ELR (cell line): Measurements from ENCODE around the gene ORAI2.
"Not testable (repeated sequence)": the region's sequence is repeated elsewhere in the genome, so short reads cannot be mapped to it uniquely, and the experiment has no call there.

ENCODE experiments used
- DNase-seq: peaks from one replicate; pipeline ENCODE4 v3.0.0-alpha.2; 2015; ENCODE audit warnings: low read depth

The ORAI2 gene

GRCh38 chr7:102447311-102447710 is 13.9 kb downstream of the ORAI2 start:
- no peak for DNase-seq

- DNase-seq: no peak
Measured at GRCh38 chr7:102449136-102449535, 15.8 kb downstream of the ORAI2 start.

- DNase-seq: peak; percentile 26
Measured at GRCh38 chr7:102450242-102450641, 16.9 kb downstream of the ORAI2 start.

- peak; percentile 61 for DNase-seq
Measured at GRCh38 chr7:102451371-102452054, 18.1 kb downstream of the ORAI2 start.

GRCh38 chr7:102452451-102452850 is 19.1 kb downstream of the ORAI2 start:
- no peak for DNase-seq

- no peak for DNase-seq
Measured at GRCh38 chr7:102453319-102453718, 19.9 kb downstream of the ORAI2 start.

- no peak for DNase-seq
Measured at GRCh38 chr7:102454468-102454867, 21.1 kb downstream of the ORAI2 start.

GRCh38 chr7:102454932-102455331 is 21.6 kb downstream of the ORAI2 start:
- not testable (repeated sequence) for DNase-seq

- no peak for DNase-seq
Measured at GRCh38 chr7:102455596-102455995, 22.2 kb downstream of the ORAI2 start.

GRCh38 chr7:102456327-102456726 is 23.0 kb downstream of the ORAI2 start:
- DNase-seq: no peak

GRCh38 chr7:102457352-102457924 is 24.1 kb downstream of the ORAI2 start:
- no peak for DNase-seq

- DNase-seq: no peak
Measured at GRCh38 chr7:102459221-102459844, 26.0 kb downstream of the ORAI2 start.

GRCh38 chr7:102460467-102460866 is 27.1 kb downstream of the ORAI2 start:
- no peak for DNase-seq

GRCh38 chr7:102463841-102464576 is 30.6 kb downstream of the ORAI2 start:
- DNase-seq: peak; percentile 37

- DNase-seq: peak; percentile 95
Measured at GRCh38 chr7:102464577-102465280, 31.4 kb downstream of the ORAI2 start, which contains the start of the genes ALKBH4 and LRWD1. ALKBH4 (minus strand) TSS chr7:102464863; CDS start chr7:102464836, 27 bp downstream. LRWD1 (plus strand) TSS chr7:102464984; CDS start chr7:102465081, 97 bp downstream.

- DNase-seq: no peak
Measured at GRCh38 chr7:102466097-102466496, 32.7 kb downstream of the ORAI2 start.

GRCh38 chr7:102467581-102468477 is 34.5 kb downstream of the ORAI2 start:
- DNase-seq: no peak

- DNase-seq: no peak
Measured at GRCh38 chr7:102468478-102469350, 35.3 kb downstream of the ORAI2 start.

- no peak for DNase-seq
Measured at GRCh38 chr7:102469351-102469971, 36.1 kb downstream of the ORAI2 start.
